Epithelial cell of prostate (primary cell): ENCODE data around the gene CXCR6.

Experiments used
- DNase-seq: peaks from one replicate; pipeline ENCODE4 v3.0.0-alpha.2; 2011; ENCODE audit warnings: low read depth, low spot score
- H3K27ac ChIP-seq: fragments of 450-650 bp; 2 replicates; pipeline ENCODE4 v1.5.1; 2017; ENCODE audit warnings: mild to moderate bottlenecking

CXCR6 gene

GRCh38 chr3:45921158-45922038, 21.9 kb upstream of the CXCR6 start:
- no peak for DNase-seq

DNA sequence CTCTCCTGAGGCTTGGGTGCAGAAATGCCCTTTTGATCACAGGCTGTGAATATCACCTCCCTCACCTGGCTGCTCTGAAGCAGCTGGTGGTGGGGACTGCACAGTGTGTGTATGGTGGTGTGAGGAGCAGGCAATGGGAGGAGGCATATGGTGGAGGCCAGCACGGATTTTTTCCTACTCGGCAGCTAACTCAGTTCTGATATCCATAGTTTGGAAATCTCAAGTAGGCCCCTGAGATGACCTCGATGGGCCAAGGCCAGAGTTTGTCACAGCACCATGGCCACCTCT, 21.3 kb upstream of the CXCR6 start:
- DNase-seq = no peak
- H3K27ac ChIP-seq = no peak overlapping the region

More at GRCh38 chr3:45921158-45922038, 21.9 kb upstream of the CXCR6 start:
- no peak overlapping the region for H3K27ac ChIP-seq

- H3K27ac ChIP-seq = no peak overlapping the region
- DNase-seq = no peak
These were observed 20.2 kb upstream of the CXCR6 start for GRCh38 chr3:45922950-45923590.

- DNase-seq = no peak
- H3K27ac ChIP-seq = no peak overlapping the region
These were observed 19.5 kb upstream of the CXCR6 start for GRCh38 chr3:45923755-45924154.

DNA sequence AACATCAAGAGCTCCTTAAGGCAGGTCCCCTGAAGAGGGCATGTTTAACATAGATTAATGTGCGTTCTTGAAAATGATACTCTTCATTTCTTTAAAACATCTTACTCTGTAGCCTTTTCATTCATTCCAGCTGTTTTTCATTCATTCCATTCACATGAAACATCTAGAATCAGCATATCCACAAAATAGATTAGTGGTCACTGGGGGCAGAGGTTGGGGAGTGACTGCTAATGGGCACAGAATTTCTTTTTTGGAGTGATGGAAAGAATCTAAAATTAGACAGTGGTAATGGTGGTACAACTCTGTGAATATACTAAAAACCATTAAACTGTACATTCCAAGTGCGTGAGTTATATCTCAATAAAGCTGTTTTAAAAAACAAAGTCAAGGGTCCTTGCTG, 15.4 kb upstream of the CXCR6 start:
- DNase-seq = no peak
- no peak overlapping the region for H3K27ac ChIP-seq

GRCh38 chr3:45929042-45929679, 14.1 kb upstream of the CXCR6 start:
- no peak overlapping the region for H3K27ac ChIP-seq
- DNase-seq = no peak

DNA sequence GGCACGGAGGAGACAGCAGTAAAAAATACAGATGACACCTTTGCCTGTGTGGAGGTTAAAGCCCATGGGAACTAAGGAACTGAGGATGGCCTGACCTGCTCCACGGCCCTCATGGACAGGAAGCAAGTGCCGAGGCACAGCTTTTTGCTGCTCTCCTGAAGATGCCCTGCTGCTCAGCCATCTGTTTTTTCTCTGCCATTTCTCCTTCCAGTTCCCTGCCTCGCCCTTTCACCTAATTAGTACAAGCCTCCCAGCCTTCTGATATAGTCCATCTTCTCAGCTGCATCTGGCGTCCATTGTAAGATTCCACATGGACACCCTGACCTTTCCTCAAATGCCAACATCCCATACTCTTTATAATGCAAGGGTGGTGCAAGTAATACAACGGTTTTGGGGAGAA, 11.8 kb upstream of the CXCR6 start:
- no peak overlapping the region for H3K27ac ChIP-seq
- DNase-seq = no peak

DNA sequence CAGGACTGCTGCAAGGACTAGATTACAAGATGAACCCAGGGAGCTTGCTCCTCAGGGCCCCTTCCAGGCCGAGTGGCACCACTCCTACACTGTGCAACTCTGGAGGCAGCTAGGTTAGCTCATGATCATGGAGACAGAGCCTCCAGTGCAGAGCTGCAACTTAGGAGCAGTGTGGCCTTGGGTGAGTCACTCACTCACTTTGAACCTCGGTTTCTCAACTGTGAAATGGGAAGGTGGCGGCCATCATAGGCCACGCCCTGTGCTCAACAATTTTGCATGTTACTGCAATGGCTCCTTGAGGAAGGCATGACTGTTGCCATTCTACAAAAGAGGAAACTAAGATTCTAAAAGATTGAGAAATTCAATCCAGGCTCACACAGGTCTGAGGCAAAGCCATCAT, 11.2 kb upstream of the CXCR6 start:
- no peak for DNase-seq
- no peak overlapping the region for H3K27ac ChIP-seq

DNA sequence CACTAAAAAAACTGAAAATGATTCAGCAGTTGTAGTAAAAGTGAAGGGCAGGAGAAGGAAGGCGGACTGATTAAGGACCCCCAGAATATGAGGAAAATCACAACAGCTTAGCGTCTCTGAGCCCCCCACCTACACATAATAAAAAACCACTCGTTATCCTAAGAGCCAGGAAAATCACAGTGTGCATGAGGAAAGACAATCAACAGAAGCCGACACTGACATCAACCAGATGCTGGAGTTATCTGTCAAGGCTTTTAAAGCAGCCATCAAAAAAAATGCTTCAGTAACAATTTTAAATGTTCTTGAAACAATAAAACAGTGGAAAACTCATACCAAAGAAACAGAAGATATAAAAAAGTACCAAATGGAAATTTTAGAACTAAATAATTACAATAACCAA, 9.7 kb upstream of the CXCR6 start:
- H3K27ac ChIP-seq = no peak overlapping the region
- DNase-seq = no peak

- no peak for DNase-seq
These were observed 7.0 kb upstream of the CXCR6 start for GRCh38 chr3:45936261-45936660.

GRCh38 chr3:45937206-45938042, 5.8 kb upstream of the CXCR6 start:
- H3K27ac ChIP-seq = no peak overlapping the region
- no peak for DNase-seq

More at GRCh38 chr3:45936261-45936660, 7.0 kb upstream of the CXCR6 start:
- no peak overlapping the region for H3K27ac ChIP-seq

GRCh38 chr3:45938043-45938435, 5.2 kb upstream of the CXCR6 start:
- H3K27ac ChIP-seq = no peak overlapping the region
- DNase-seq = no peak

DNA sequence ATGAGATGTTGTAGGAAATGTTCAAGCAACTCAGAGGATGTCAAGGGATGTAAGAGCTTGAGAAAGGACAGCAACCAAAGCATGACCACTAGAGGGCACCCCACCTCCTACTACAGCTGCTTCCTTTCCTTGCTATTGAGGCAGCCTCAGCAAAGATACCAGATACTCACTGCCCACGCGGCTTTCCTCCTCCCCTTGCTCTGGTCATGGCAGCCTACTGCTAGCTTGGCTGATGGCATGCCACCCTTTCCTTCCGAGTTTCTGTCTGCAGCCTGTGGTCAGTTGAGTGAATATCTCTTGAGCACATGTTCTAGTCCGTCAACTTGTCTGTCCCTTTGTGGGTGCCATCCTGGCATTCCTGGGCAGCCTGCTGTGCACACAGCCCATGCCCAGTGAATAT, 4.4 kb upstream of the CXCR6 start:
- DNase-seq = peak; percentile 56
- no peak overlapping the region for H3K27ac ChIP-seq

GRCh38 chr3:45939341-45939771, 3.9 kb upstream of the CXCR6 start:
- no peak for DNase-seq
- H3K27ac ChIP-seq = no peak overlapping the region

DNA sequence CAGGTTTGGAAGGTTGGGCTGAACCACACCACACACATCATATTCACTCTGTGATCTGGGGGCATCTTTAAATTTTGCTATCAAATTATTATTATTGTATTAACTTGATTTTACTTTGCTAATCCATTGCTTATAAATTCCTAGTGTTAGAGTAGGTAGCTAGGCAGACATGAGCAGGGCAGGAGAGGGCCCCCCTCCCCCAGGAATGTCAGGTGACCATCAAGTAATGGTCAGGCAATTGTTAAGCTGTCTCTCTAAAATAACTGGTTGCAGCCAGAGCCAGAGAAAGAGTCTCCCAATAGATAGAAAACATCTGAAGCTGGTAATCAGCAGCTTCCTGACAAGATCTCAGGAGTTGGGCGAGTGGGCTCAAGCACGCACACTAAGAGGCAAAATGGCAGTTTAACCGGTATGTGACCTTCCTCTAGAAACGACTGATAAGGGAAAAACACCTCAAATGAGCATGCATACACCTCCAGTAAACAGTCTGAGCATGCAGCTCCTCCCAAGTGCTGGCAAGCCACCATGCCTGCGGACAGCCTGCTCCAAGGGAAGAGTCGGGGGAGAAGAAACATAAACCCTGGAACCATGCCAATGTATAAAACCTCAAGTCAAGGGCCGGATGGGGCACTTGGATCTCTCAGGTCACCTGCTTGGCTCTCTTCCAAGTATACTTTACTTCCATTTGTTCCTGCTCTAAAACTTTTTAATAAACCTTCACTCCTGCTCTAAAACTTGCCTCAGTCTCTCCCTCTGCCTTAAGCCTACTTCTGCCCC, 3.1 kb upstream of the CXCR6 start:
- no peak for DNase-seq
- no peak overlapping the region for H3K27ac ChIP-seq

- no peak for DNase-seq
- no peak overlapping the region for H3K27ac ChIP-seq
These were observed 2.4 kb upstream of the CXCR6 start for GRCh38 chr3:45940781-45941365.

GRCh38 chr3:45942051-45942825, 1.0 kb upstream of the CXCR6 start:
- no peak overlapping the region for H3K27ac ChIP-seq
- DNase-seq = no peak

- DNase-seq = no peak
- H3K27ac ChIP-seq = no peak overlapping the region
These were observed 1.8 kb downstream of the CXCR6 start for GRCh38 chr3:45944830-45945620.
